SK-N-SH treated with all-trans-retinoic acid at 6 μM for 48 hours (cell line): Measurements from ENCODE around the gene SYPL1.

ENCODE experiments used
- ATAC-seq: fragments of 200-7000 bp; cut with Tn5 transposase; 3 replicates; pipeline ENCODE4 v1.9.1; 2020; ENCODE audit warnings: mild to moderate bottlenecking, moderate library complexity
- ARNTL ChIP-seq: fragments of 450-650 bp; formaldehyde crosslinking; IDR thresholded peaks from 2 replicates; pipeline ENCODE4 v1.5.0; 2020; ENCODE audit warnings: low read depth, mild to moderate bottlenecking, moderate library complexity, borderline replicate concordance
- BACH2 ChIP-seq: fragments of 250-450 bp; sonication (Bioruptor Pico); IDR thresholded peaks from 2 replicates; pipeline ENCODE4 v1.9.0; 2021; ENCODE audit warnings: mild to moderate bottlenecking, borderline replicate concordance
- CSRNP3 ChIP-seq: fragments of 250-450 bp; sonication (Bioruptor Pico); IDR thresholded peaks from 2 replicates; pipeline ENCODE4 v1.5.1; 2021; ENCODE audit warnings: mild to moderate bottlenecking, moderate library complexity
- ESRRG ChIP-seq: fragments of 250-450 bp; sonication (Bioruptor Pico); IDR thresholded peaks from 2 replicates; pipeline ENCODE4 v1.6.1; 2021; ENCODE audit warnings: mild to moderate bottlenecking
- GLIS3 ChIP-seq: fragments of 250-450 bp; sonication (Bioruptor Pico); IDR thresholded peaks from 2 replicates; pipeline ENCODE4 v1.5.0; 2020; ENCODE audit warnings: mild to moderate bottlenecking, moderate library complexity
- ISL1 ChIP-seq: fragments of 250-450 bp; sonication (Bioruptor Pico); IDR thresholded peaks from 2 replicates; pipeline ENCODE4 v2.1.2; 2022; ENCODE audit warnings: mild to moderate bottlenecking, moderate library complexity
- OSR1 ChIP-seq: fragments of 250-450 bp; sonication (Bioruptor Pico); IDR thresholded peaks from 2 replicates; pipeline ENCODE4 v1.8.0; 2022; ENCODE audit warnings: moderate library complexity, mild to moderate bottlenecking, inconsistent platforms
- PATZ1 ChIP-seq: fragments of 250-450 bp; sonication (Bioruptor Pico); IDR thresholded peaks from 2 replicates; pipeline ENCODE4 v1.8.0; 2020; ENCODE audit warnings: mild to moderate bottlenecking, moderate library complexity, borderline replicate concordance
- POU6F1 ChIP-seq: fragments of 250-450 bp; sonication (Bioruptor Pico); IDR thresholded peaks from 2 replicates; pipeline ENCODE4 v1.8.0; 2021; ENCODE audit warnings: low read depth, mild to moderate bottlenecking, moderate library complexity, borderline replicate concordance
- PPARA ChIP-seq: fragments of 250-450 bp; sonication (Bioruptor Pico); IDR thresholded peaks from 2 replicates; pipeline ENCODE4 v1.5.0; 2020; ENCODE audit warnings: mild to moderate bottlenecking, borderline replicate concordance
- RARB ChIP-seq: fragments of 250-450 bp; sonication (Bioruptor Pico); IDR thresholded peaks from 2 replicates; pipeline ENCODE4 v1.8.0; 2021; ENCODE audit warnings: mild to moderate bottlenecking, moderate library complexity
- SNAI2 ChIP-seq: fragments of 250-450 bp; sonication (Bioruptor Pico); IDR thresholded peaks from 2 replicates; pipeline ENCODE4 v1.5.0; 2020; ENCODE audit warnings: mild to moderate bottlenecking, moderate library complexity
- TCF4 ChIP-seq: fragments of 250-450 bp; sonication (Bioruptor Pico); IDR thresholded peaks from 2 replicates; pipeline ENCODE4 v1.8.0; 2021; ENCODE audit warnings: mild to moderate bottlenecking, moderate library complexity, borderline replicate concordance
- TOX ChIP-seq: fragments of 250-450 bp; sonication (Bioruptor Pico); IDR thresholded peaks from 2 replicates; pipeline ENCODE4 v1.8.0; 2021; ENCODE audit warnings: mild to moderate bottlenecking, moderate library complexity, borderline replicate concordance
- TSHZ2 ChIP-seq: fragments of 250-450 bp; sonication (Bioruptor Pico); IDR thresholded peaks from 2 replicates; pipeline ENCODE4 v1.5.0; 2020; ENCODE audit warnings: mild to moderate bottlenecking, moderate library complexity
- ZC3H10 ChIP-seq: fragments of 250-450 bp; sonication (Bioruptor Pico); IDR thresholded peaks from 2 replicates; pipeline ENCODE4 v1.5.1; 2021; ENCODE audit warnings: mild to moderate bottlenecking, moderate library complexity
- ZFP3 ChIP-seq: fragments of 250-450 bp; sonication (Bioruptor Pico); IDR thresholded peaks from 2 replicates; pipeline ENCODE4 v1.5.0; 2020; ENCODE audit warnings: mild to moderate bottlenecking, moderate library complexity
- ZNF565 ChIP-seq: fragments of 450-650 bp; formaldehyde crosslinking; conservative IDR thresholded peaks from 2 replicates; pipeline ENCODE4 v1.5.0; 2020; ENCODE audit warnings: low read depth, mild to moderate bottlenecking, moderate library complexity
- ZNF70 ChIP-seq: fragments of 450-650 bp; formaldehyde crosslinking; IDR thresholded peaks from 2 replicates; pipeline ENCODE4 v1.5.0; 2020; ENCODE audit warnings: mild to moderate bottlenecking, moderate library complexity
- ZNF8 ChIP-seq: fragments of 450-650 bp; formaldehyde crosslinking; IDR thresholded peaks from 2 replicates; pipeline ENCODE4 v1.5.0; 2020; ENCODE audit warnings: mild to moderate bottlenecking, moderate library complexity

Gene SYPL1

GRCh38 chr7:106062006-106062405, 50.1 kb downstream of the SYPL1 start:
- no peak for ATAC-seq
- TF ChIP-seq SNAI2 (CRISPR knock-in tag) (no peak), ZC3H10 (CRISPR knock-in tag) (no peak), TCF4 (CRISPR knock-in tag) (no peak), ZNF70 (CRISPR knock-in tag) (no peak)

GRCh38 chr7:106061301-106061979, 50.7 kb downstream of the SYPL1 start:
- ATAC-seq = no peak

GRCh38 chr7:106060394-106060920, 51.7 kb downstream of the SYPL1 start:
- no peak for ATAC-seq
- no peak for TF ChIP-seq ARNTL
- TF ChIP-seq GLIS3 (CRISPR knock-in tag) = no peak
- TF ChIP-seq TSHZ2 (CRISPR knock-in tag) = no peak
- no peak for TF ChIP-seq PPARA (CRISPR knock-in tag)
- TF ChIP-seq TCF4 (CRISPR knock-in tag) = no peak
- no peak for TF ChIP-seq OSR1 (CRISPR knock-in tag)
- no peak for TF ChIP-seq TOX (CRISPR knock-in tag)
- no peak for TF ChIP-seq ZNF8
- TF ChIP-seq ISL1 (CRISPR knock-in tag) = no peak

More at GRCh38 chr7:106061301-106061979, 50.7 kb downstream of the SYPL1 start:
- TF ChIP-seq BACH2 (no peak), CSRNP3 (CRISPR knock-in tag) (no peak), ZNF70 (CRISPR knock-in tag) (no peak), PATZ1 (CRISPR knock-in tag) (no peak), ZC3H10 (CRISPR knock-in tag) (no peak), GLIS3 (CRISPR knock-in tag) (no peak), POU6F1 (CRISPR knock-in tag) (no peak), TOX (CRISPR knock-in tag) (no peak), ESRRG (no peak), OSR1 (CRISPR knock-in tag) (no peak), SNAI2 (CRISPR knock-in tag) (no peak), ARNTL (no peak), RARB (CRISPR knock-in tag) (no peak), ZNF8 (no peak), ZFP3 (CRISPR knock-in tag) (no peak), ZNF565 (no peak), ISL1 (CRISPR knock-in tag) (no peak), TCF4 (CRISPR knock-in tag) (no peak)

- no peak for ATAC-seq
- TF ChIP-seq GLIS3 (CRISPR knock-in tag) = no peak
- no peak for TF ChIP-seq POU6F1 (CRISPR knock-in tag)
- TF ChIP-seq ZFP3 (CRISPR knock-in tag) = no peak
- no peak for TF ChIP-seq OSR1 (CRISPR knock-in tag)
- TF ChIP-seq ZNF565 = no peak
- TF ChIP-seq TSHZ2 (CRISPR knock-in tag) = no peak
- TF ChIP-seq CSRNP3 (CRISPR knock-in tag) = no peak
- TF ChIP-seq TCF4 (CRISPR knock-in tag) = no peak
- no peak for TF ChIP-seq ESRRG
Measured at GRCh38 chr7:106059556-106059955, 52.6 kb downstream of the SYPL1 start.
